Measurements from ENCODE around the gene CDC42EP4.

Gene CDC42EP4

DNA sequence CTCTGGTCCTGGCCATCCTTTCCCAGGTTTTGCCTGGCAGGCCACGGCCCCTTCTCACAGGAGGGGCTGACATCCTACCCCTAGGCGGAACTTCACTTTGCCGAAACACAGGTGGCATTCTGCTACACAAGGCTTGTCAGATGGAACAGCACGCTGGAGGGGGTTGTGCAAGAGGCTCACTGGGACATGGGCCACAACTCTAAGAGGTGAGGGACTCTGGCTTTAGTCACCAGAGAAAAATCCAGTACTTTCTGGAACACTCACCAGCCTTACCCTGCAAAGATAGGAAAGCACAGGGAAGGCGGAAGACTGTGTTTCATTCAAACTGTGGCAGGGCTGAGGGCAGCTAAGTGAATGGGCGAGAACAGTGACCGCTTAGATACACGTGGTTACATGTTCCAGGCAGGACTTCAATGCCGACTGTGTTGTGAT lies 18.3 kb downstream of the CDC42EP4 start:
- no peak for DNase-seq

DNA sequence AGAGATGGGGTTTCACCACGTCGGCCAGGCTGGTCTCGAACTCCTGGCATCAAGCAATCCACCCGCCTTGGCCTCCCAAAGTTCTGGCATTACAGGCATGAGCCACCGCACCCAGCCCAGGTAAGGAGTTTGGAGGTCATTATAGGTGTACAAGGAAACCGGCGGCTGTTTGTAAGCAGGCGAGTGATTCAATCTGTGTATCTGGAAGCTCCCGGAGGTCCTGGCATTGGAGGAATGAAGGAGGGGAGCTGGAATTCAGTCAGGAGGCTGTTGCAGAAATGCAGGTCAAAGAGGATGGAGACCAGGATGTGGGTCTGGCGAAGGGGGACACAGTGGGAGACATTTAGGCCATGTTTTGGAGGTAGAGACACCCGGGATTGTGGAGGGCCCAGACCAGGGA lies 18.8 kb downstream of the CDC42EP4 start:
- DNase-seq: no peak

DNA sequence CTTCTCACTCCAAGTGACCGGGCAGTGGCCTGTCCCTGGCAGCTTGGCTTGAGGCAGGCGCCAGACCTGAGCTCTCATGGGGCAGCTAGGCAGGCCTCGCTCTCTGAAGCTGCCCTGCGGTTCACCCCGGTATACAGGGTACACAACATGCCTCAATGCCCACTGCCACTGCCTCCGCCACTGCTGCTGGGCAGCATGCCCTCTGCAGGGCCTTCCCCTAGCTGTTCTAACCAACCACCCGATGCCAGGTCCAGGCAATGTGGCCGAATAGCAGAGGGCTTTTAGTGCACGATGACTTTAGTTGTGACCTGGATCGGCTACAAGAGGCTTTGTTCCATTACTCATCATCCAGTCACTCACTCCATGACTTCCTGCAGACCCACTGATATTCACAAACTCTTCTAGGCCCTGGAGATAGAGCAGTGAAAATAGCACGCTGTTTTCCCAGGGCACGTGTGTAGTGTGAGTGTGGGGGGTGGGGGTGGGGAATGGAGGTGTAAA lies 19.7 kb downstream of the CDC42EP4 start:
- DNase-seq: no peak

DNA sequence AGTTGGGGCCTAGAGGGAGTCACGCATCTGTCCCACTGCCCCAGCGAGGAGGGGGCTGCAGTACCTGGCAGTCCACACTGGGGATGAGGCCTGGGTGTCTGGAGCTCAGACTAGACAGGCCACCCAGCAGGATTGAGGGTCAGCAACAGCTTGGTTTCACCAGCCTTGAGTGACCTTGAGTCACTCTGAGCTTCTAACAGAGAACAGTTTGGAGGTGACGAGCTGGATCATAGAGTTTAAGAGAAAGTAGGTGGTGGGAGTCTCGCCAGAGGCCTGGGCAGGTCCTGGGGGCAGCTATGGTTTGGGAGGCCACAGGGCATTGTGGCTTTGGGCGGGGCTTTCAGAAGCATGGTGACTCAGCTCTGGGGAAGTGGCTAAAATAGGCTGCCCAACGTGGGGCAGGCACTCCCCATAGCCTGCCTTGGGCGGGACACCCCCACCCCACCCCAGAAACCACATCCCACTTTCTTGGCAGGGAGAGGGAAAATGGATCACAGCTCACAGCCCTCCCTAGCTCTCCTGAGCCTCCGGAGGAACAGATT lies 20.5 kb downstream of the CDC42EP4 start:
- peak; percentile 66 for DNase-seq

DNA sequence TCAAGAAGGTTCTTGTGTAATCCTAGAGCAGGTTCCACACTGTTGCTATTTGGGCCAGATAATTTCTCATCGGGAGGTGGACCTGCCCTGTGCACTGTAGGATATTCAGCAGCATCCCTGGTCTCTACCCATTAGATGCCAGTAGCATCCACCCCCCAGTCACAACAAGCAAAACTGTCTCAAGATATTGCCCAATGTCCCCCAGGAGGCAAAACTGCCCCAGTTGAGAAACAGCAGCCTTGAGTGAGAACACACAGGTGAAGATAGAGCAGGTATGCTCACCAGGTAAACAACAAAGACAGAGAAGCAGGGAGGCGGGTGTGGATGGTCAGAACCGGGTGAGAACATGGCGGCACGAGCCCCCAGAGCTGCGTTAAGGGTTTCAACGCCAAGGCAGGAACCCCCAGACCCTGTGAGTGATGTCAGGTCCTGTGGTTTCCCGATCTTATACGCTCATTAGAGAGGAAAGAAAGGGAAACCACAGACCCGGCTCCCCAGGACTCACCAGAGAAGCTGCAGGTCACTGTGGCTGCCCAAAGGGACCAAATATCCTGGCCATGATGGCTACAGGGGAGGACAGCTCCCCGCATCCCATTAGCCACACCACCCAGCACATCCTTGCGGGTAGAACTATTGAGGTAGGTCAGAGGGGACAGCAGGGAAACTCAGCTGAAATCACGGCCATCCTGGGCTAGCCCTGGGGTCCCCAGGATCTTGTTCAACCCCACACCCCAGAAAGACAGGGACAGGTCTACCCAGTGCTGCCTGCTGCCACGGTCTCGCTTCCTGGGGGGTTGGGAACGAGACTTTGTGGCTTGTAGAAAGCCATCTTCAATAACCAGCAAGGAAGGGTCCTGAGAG lies 21.2 kb downstream of the CDC42EP4 start:
- no peak for DNase-seq

DNA sequence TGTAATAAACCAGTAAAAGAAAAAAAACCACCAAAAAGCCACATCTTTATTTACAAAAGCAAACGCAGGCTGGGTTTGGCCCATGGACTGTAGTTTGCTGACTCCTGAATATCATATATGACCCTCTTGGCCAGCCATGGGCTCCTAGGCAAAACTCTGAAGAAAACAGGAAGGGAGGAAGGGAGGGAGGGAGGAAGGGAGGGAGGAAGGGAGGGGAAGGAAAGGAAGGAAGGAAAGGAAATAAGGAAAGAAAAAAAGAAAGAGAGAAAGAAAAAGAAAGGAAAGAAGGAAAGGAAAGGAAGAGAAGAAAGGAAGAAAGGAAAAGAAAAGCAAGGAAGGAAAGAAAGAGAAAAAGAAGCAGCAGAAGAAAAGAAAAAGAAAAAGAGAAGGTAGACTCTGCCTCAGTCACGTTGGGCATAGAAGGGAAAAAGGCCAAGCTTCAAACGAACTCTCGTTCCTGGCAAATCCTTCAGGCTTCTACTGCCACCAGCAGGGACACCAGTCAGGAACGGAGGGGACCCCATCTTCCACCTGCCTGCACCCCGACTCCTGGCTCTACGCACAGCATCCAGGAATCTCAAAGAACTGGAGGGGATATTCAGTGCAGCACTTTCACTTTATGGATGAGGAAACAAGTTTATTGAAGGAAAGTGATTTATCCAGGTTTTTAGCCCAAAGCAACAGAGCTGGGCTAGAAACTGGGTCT lies 22.1 kb downstream of the CDC42EP4 start:
- DNase-seq: no peak

DNA sequence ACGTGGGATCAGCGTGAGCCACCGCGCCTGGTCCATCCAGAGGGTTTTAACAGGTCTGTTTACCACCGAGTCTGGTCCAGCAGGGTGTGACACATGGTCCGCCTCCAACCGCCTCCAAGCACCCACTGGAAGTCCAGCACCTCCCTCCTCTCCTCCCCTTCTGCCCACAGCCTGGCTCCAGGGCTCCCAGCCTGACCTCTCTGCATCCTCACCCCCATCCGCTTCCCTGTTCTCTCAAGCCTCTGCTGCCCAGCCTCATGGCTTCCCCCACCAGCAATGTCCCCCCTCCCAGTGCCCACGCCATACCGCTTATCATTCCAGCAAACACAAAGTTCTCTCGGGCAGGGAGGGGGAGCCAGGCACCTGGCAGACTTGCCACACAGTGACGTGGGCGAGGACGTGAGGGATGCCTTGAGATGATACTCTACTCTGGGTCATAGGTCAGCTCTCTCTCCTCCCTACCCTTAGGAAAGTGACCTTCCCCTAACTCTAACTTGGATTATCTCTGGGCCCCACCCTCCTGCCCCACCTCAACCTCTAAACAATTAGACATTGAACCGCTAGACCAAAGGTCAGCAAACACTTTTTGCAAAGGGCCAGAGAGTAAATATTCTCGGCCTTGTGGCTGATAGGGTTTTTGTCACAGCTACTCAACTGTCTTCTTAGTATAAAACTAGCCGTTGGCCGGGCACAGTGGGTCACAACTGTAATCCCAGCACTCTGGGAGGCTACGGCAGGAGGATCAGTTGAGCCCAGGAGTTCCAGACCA lies 23.1 kb downstream of the CDC42EP4 start:
- no peak for DNase-seq

DNA sequence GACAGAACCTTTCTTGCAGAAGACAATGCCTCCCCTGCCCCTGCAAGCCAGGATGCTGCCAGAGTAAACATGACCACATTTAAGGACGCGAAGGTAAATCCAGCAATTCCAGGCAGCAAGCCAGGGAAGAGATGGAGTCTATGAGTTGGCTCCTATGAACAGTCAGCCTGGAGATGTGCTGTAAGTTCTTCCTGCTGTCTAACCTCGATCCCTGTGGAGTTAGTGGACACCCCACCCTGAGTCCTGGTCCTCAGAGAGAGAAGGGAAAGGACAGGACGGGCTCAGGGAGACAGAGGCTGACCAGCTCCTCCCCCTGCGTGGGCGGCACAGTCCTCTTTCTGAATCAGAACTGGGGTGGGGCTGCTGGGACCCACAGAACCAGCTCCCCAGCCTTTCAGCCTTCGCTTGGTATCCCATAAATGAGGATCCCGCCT lies 24.9 kb downstream of the CDC42EP4 start:
- no peak for DNase-seq

DNA sequence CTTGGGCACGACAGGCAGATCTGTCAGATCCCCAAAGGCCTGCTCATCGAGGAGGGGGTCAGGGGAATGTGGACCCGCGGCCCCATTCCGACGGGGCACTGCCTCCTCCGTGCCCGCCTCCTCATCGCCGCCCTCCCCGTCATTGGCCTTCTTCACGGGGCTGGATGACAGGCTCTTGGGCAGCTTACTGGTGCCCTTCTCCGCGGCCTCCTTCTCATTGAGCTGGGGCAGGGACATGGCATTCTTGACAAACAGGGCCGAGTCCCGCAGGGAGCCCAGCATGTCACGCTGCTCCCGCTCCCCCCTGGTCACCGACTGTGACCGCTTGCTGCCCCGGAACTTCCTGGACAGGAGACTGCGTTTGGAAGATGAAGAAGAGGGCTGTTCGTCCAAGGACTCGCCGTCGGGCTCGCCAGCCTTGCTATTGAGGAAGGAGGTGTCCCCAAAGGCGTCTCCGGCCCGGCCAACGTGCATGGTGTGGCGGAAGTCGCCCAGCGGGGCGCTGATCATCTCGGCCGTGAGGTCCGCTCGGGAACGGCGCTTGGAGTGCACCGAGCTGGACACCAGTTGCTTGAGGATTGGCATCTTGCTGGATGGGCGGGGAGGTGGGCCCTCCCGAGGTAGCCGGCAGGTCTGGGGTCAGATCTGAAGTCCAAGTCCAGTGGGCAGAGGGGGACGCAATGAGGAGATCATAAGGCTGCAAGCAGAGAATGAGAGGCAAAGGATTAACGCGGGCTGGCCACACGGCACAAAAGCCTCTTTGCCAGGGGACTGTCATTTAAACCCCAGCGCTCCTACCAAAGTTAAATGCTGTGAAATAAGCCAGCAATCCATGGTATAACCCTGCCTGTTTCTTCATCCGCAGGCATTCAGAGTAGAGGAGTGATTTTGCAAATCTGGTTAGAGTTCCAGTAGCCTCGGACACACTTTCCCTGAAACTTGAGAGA lies 25.6 kb downstream of the CDC42EP4 start:
- DNase-seq: no peak

DNA sequence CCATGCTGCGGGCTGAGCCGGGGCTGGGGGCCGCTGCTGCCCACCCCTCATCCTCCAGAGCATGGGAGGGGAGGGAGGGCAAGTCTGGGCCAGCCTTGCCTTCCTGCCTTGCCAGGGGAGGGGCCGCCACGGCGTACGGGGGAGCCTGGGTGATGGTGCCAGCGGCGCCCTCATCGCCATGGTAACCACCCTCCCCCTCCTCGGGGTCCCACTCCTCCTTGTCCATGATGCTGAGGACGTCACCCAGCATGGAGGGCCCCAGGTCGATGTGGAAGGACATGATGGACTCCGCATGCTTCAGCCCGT lies 26.2 kb downstream of the CDC42EP4 start:
- no peak for DNase-seq

DNA sequence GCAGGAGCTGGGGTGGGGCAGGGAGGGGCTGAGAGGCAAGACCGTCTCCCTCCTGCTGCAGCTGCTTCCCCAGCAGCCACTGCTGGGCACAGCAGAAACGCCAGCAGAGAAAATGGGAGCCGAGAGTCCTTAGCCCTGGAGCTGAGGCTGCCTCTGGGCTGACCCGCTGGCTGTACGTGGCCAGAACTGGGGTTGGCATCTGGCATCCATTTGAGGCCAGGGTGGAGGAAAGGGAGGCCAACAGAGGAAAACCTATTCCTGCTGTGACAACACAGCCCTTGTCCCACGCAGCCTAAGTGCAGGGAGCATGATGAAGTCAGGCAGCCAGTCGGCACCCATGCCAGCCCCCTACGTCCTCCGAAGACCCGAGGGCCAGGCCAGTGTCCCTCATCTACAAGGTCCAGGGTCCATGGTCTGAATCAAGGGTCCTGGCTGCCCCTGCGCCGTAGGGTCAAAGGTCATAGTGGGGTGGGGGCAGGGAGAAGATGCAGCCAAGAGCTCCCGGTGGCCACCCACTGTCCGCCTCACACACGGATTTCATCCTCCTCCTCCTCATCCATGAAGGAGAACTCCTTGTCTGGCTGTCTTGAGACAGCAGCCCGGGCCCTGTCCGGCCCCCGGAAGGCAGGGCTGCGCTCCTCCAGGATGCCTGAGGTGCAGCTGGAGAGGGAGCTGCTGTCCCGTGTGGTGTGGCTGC lies 26.7 kb downstream of the CDC42EP4 start:
- DNase-seq: no peak

DNA sequence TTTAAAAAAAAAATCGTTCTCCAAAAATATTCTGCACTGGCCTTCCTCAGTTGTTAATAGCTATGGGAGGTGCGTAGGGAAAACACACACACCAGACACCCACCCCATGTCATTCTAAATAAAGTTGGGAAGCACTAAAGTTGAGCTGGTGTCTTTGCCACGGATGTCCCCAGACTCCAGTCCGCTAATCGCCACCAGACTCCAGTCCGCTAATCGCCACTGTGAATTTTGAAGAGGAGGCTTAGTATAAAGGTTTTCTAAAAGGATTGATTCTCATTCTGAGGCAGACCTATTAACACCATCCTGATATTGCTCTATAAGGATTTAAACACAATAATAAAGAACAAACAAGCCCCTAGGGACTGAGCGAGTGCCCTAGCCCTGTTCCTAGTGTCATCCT lies 27.4 kb downstream of the CDC42EP4 start:
- no peak for DNase-seq

DNA sequence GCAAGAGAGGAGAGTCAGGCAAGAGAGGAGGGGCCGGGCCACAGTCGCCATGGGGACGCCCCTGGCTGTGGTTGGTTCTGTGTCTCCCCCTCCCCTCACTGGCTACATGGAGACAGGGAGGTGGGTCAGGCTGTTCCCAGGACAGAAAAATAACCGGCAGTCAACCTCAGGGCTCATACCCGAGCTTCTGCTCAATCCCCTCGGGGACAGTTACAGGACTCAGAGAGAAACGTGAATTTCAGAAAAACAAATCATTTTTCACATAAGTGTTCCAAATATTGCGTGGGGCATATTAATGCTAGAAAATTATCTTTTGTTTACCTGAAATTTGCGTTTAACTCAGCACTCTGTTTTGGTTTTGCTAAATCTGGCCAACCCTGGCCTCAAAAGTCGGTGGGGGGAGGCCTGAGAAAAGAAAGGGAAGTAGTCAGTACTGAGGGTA lies 27.9 kb downstream of the CDC42EP4 start:
- no peak for DNase-seq

DNA sequence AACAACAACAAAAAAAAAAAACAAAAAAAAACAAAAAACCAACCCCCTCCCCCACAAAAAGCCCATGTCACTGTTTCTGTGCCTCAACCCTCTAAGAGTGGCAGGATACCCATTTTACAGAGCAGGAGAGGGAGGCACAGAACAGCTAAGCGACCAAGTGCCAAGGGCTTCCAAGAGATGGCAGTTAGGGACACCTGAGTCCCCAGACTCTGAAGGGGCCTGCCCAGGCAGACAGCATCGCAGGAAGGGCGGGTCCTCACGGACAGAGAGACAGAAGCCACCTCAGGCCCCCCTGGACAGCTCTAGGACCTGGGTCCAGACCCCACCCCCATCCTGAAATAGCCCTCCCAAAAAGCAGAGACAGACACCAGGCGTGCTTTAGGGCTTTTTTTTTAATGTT lies 28.6 kb downstream of the CDC42EP4 start:
- DNase-seq: no peak

DNA sequence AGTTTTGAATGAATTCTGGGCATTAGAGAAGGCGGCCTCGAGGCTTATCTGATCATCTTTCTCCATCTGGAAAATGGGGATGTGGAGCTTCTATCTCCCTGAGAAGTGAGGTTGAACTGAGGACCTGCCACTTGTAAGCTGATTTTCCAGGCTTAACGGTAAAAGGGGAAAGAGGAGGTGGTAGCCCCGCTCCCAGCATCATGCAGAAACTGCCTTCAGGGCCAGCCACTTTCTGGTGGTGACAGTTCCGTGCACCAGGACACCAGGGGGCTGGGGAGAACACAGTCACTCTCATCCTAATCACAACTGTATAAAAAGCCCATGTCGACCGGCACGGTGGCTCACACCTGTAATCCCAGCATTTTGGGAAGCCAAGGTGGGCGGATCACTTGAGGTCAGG lies 29.2 kb downstream of the CDC42EP4 start:
- DNase-seq: no peak

DNA sequence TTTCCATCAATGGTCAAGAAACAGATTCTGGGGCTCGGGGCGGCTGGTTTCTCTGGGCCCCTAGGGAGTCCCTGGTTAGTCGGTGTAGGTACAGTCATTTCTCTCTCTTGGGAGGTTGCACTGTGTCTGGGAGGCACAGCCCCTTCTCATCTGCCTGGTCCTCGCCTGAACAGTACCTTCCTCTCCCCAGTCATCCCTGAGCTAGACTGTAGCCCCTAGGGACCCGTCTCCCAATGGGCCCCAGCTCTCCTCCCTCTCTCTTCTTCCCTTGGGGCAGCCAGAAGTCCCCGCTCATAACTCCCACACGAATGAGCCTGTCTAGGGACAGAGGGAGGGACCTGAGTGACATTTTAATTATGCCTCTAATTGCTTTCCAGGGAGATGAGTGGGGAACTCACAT lies 29.9 kb downstream of the CDC42EP4 start:
- DNase-seq: no peak

DNA sequence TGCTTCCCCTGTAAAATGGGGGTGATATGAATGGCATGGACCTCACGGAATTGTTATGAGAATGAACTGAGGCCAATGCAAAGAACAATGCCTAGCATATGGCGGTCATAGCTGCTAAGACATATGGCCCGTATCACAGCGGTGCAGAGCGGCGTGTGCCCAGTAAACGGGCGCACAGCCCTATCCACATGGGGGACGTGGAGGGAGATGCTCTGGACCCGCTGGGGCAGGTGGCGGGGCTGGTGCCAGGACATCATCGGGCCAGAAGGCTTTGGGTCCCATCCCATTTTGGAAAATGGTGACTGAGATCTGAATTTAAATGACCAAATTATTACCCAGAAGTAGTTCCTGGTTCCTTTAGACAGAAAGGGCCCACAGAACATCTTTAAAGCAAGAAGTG lies 31.6 kb downstream of the CDC42EP4 start:
- DNase-seq: no peak

DNA sequence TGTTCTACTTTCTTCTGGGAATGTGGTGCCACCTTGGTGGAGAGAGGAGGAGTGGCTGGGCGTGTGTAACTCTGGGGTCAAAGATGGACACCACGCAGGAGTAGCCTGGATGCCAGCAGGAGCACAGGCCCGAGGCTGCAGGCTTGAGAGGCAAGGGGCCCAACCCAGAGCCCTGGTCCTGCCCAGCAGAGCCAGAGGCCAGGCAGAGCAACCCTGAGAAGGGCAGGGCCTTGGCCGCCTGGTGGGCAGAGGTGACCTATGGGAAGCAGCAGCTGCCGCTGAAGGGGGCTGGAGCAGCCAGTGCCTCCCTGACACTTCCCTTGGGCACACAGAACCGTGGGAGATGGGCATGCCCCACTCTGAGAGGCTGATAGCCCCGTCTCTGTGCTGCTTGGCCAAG lies 32.1 kb downstream of the CDC42EP4 start:
- no peak for DNase-seq

DNA sequence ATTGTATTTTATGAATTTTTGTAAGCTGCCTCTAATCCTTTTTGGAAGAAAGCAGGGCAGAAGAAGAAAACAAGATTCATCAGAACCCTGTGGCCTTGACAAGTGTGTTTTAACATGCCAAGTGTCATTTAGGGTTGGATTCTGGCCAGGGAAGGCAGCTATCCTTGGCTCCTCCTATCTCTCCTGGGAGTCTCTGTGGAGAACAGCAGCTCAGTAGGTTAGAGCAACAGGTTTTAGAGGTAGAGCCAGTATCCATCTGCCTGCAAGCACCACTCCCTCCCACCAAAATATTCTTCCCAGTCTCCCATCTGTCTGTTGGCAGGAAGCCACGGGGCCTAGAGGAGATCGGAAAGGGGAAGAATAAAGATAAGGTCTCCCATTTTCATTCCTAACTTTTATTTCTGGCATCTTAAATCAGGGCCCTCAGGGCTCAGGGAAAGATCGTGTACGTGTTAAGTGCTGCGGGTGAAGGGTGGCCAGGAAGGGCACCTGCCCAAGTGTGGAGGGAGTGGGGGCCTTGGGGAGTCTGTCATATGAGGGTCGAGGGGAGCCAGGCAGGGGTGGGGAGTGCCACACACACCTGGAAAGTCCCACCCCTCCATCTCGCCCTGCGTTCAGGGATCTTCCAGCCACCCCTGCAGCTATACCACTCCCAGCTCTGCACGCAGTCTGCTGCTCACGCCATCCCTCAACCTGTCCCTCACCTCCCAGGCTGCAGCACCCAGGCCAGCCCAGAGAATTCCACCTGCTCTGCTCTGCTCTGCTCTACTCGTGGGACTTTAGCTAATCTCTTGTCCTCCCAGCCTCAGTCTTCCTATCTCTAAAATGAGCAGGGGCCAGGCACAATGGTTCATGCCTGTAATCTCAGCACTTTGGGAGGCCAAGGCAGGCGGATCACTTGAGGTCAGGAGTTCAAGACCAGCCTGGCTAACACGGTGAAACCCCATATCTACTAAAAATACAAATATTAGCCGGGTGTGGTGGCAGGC lies 33.0 kb downstream of the CDC42EP4 start:
- DNase-seq: no peak

DNA sequence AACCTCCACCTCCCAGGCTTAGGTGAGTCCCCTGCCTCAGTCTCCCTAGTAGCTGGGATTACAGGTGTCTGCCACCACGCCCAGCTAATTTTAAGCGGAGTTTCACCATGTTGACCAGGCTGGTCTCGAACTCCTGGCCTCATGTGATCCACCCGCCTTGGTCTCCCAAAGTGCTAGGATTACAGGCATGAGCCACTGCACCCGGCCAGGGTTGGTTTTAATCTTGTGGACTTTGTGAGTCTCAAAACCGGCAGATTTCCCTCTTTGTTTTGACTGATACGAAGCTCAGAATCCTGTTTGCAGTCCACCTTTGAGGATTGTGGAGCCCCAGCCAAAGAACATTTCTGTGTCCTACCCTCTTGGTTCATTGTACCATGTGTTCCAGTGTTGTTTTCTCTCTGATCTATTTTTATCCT lies 33.7 kb downstream of the CDC42EP4 start:
- DNase-seq: no peak
